HepG2 (cell line): ENCODE measurements around the gene BTBD19. TPM values are rescaled to one million over a fixed set of nuclear protein-coding genes. Genes with fewer than 3 reads are reported as not detected.
A peak's percentile ranks its signal among the peaks of the same experiment; 100 is the strongest.

ENCODE experiments used
- CREB1 ChIP-seq, 2 experiments: fragments of 450-650 bp in 1 of 2; IDR thresholded peaks; 2 replicates each; pipeline ENCODE4 v1.6.1; 2016 to 2017; ENCODE audit warnings: control low read depth in 1 of 2, mild to moderate bottlenecking in 1 of 2, missing compliant biosample characterization in 1 of 2, missing genetic modification characterization in 1 of 2
- ELF3 ChIP-seq: IDR thresholded peaks from 2 replicates; pipeline ENCODE4 v1.6.1; 2016; ENCODE audit warnings: missing genetic modification reagents, missing compliant biosample characterization
- FLYWCH1 ChIP-seq: sonication (generic); formaldehyde crosslinking; IDR thresholded peaks from 2 replicates; pipeline ENCODE4 v1.8.1; 2023; ENCODE audit warnings: mild to moderate bottlenecking, missing genetic modification reagents
- HDAC6 ChIP-seq: fragments of 200-600 bp; sonication (generic); IDR thresholded peaks from 2 replicates; pipeline ENCODE4 v1.7.0; 2017; ENCODE audit warnings: mild to moderate bottlenecking, antibody characterized with exemption, low read length, low read depth
- MED1 ChIP-seq: sonication (generic); formaldehyde crosslinking; IDR thresholded peaks from 2 replicates; pipeline ENCODE4 v1.4.0; 2020; ENCODE audit warnings: missing genetic modification reagents
- NR2F1 ChIP-seq, 2 experiments: fragments of 450-650 bp in 1 of 2; formaldehyde crosslinking in 1 of 2; IDR thresholded peaks; 2 replicates each; pipeline versions ENCODE4 v1.5.0 to v1.6.1; 2016 to 2020; ENCODE audit warnings: mild to moderate bottlenecking in 1 of 2, missing compliant biosample characterization in 1 of 2, missing genetic modification reagents in 1 of 2, moderate library complexity in 1 of 2
- PCBP2 ChIP-seq: fragments of 200-400 bp; formaldehyde crosslinking; optimal IDR thresholded peaks from 2 replicates; pipeline ENCODE3; 2018; ENCODE audit warnings: low read length, low read depth; ENCODE audit not compliant: poor library complexity, severe bottlenecking
- RFX1 ChIP-seq: fragments of 450-650 bp; IDR thresholded peaks from 2 replicates; pipeline ENCODE4 v1.6.1; 2017
- SMAD3 ChIP-seq: sonication (generic); formaldehyde crosslinking; IDR thresholded peaks from 2 replicates; pipeline ENCODE4 v1.4.0; 2020; ENCODE audit warnings: missing genetic modification reagents
- ZBTB7A ChIP-seq: sonication (generic); formaldehyde crosslinking; IDR thresholded peaks from 2 replicates; pipeline ENCODE4 v1.8.0; 2022; ENCODE audit warnings: mild to moderate bottlenecking, missing genetic modification reagents
- ZKSCAN8 ChIP-seq: IDR thresholded peaks from 2 replicates; pipeline ENCODE4 v1.6.1; 2016; ENCODE audit warnings: borderline replicate concordance, missing genetic modification reagents, missing compliant biosample characterization
- ZNF44 ChIP-seq: sonication (generic); formaldehyde crosslinking; IDR thresholded peaks from 2 replicates; pipeline ENCODE4 v1.5.1; 2020; ENCODE audit warnings: mild to moderate bottlenecking, missing genetic modification reagents
- polyA plus RNA-seq, 8 experiments: library from polyadenylated mRNA; depleted of rRNA in 3 of 8; stranded (reverse) in 7 of 8; unstranded in 1 of 8; fragments of >200 nt; fragmentation: Illumina TruSeq in 4 of 8; extraction: Trizol in 4 of 8; gene quantifications; 2 replicates each; pipeline versions ENCODE4 v1.2.1 to v1.2.3, GENCODE V29; 2011 to 2016; ENCODE audit warnings: low read depth in 4 of 8, missing spikeins in 1 of 8, mixed read lengths in 1 of 8; ENCODE audit not compliant: insufficient read depth in 1 of 8
- total RNA-seq, 5 experiments: library from RNA; depleted of rRNA; stranded (reverse); fragments of >200 nt; fragmentation: Illumina TruSeq; extraction: Trizol; gene quantifications; 2 replicates each; pipeline ENCODE4 v1.2.3, GENCODE V29; 2016; ENCODE audit warnings: low read depth in 1 of 5
- TF ChIP-seq, protein P1 (sequence below): sonication (generic); formaldehyde crosslinking; IDR thresholded peaks from 2 replicates; pipeline ENCODE4 v1.4.0; 2020; ENCODE audit warnings: missing genetic modification reagents, low read depth, mild to moderate bottlenecking, borderline replicate concordance
- TF ChIP-seq, protein P2 (sequence below): IDR thresholded peaks from 2 replicates; pipeline ENCODE4 v1.6.1; 2016; ENCODE audit warnings: missing biosample characterization, missing genetic modification reagents, low read depth
- TF ChIP-seq, protein P3 (sequence below): sonication (generic); formaldehyde crosslinking; IDR thresholded peaks from 2 replicates; pipeline ENCODE4 v1.4.0; 2020; ENCODE audit warnings: missing genetic modification reagents, borderline replicate concordance
- TF ChIP-seq, protein P4 (sequence below): sonication (generic); formaldehyde crosslinking; IDR thresholded peaks from 2 replicates; pipeline ENCODE4 v1.4.0; 2020; ENCODE audit warnings: mild to moderate bottlenecking, missing genetic modification reagents
- TF ChIP-seq, protein P5 (sequence below): sonication (generic); formaldehyde crosslinking; IDR thresholded peaks from 2 replicates; pipeline ENCODE4 v1.8.0; 2023; ENCODE audit warnings: mild to moderate bottlenecking, missing genetic modification reagents

The BTBD19 gene
- total and polyA plus RNA-seq, 2 of the 13 experiments (the other 11 are each of a cell fraction or from before 2014, with no cell fraction given), result 2.7 to 6.7 TPM

DNA sequence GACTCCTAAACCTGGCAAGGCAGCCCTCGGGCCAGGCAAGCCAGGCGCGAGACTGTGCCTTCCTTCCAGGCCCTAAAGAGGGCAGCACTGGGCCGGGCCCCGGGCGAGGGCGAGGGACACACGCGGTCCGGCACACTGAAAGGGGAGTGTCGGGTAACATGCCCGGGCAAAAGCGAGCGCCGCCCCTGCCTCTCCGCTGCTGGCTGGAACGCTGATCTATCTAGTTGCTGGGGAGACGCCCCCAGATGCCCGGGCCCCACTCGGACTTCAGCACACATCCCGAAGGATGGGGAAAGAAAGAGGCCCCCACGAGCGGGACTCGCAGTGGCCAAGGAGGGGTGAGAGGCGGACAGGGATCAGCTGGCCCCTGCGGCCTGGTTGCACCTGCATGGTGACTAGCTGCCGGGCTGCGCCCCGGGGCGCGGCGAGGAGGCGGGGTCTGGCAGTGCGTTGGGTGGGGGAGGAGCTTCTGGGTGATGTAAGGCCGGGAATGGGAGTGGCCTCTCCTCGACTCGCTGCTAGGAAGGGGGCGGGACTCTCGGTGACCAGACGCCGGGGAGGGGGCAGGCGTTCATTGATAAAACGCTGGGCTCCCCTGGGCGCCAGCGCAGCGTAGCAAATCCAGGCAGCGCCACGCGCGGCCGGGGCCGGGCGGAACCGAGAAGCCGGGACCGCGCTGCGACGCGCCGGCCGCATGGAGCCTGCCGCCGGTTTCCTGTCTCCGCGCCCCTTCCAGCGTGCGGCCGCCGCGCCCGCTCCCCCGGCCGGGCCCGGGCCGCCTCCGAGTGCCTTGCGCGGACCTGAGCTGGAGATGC is 8.3 kb upstream of the BTBD19 start, which contains the start of gene PLK3 (continued):
- TF ChIP-seq PCBP2 (no peak), ELF3 (CRISPR knock-in tag) (peak; percentile 46), CREB1 (IDR thresholded peaks at IDR 0.05) (no peak; the same call in none of the 2 replicates), CREB1 (CRISPR knock-in tag; IDR thresholded peaks at IDR 0.05) (no peak), HDAC6 (no peak), ZBTB7A (0 out of 2 replicates have a peak, but pooled peaks have one; percentile 29), NR2F1 (CRISPR knock-in tag; IDR thresholded peaks at IDR 0.05) (no peak), RFX1 (no peak), ZNF44 (no peak), ZKSCAN8 (CRISPR knock-in tag) (peak; percentile 59; the same call in 1 of the 2 replicates), MED1 (CRISPR knock-in tag) (peak; percentile 63), FLYWCH1 (CRISPR knock-in tag) (peak; percentile 14; the same call in 1 of the 2 replicates), SMAD3 (CRISPR knock-in tag) (0 out of 2 replicates have a peak, but pooled peaks have one; percentile 32)
- TF ChIP-seq, protein P1, sequence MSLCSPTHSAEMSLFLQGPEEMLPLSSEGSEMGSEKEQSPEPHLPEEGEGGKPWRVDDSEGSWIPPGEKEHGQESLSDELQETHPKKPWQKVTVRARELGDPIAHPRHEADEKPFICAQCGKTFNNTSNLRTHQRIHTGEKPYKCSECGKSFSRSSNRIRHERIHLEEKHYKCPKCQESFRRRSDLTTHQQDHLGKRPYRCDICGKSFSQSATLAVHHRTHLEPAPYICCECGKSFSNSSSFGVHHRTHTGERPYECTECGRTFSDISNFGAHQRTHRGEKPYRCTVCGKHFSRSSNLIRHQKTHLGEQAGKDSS (CRISPR knock-in tag), result peak; percentile 81
- TF ChIP-seq, protein P2, sequence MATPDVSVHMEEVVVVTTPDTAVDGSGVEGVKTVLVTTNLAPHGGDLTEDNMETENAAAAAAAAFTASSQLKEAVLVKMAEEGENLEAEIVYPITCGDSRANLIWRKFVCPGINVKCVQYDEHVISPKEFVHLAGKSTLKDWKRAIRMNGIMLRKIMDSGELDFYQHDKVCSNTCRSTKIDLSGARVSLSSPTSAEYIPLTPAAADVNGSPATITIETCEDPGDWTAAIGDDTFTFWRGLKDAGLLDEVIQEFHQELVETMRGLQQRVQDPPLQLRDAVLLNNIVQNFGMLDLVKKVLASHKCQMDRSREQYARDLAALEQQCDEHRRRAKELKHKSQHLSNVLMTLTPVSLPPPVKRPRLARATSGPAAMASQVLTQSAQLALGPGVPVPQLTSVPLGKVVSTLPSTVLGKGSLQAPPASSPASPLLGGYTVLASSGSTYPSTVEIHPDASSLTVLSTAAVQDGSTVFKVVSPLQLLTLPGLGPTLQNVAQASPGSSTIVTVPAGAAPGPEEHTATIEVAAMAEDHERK, result no peak; the same call in 1 of the 2 replicates
- TF ChIP-seq, protein P3, sequence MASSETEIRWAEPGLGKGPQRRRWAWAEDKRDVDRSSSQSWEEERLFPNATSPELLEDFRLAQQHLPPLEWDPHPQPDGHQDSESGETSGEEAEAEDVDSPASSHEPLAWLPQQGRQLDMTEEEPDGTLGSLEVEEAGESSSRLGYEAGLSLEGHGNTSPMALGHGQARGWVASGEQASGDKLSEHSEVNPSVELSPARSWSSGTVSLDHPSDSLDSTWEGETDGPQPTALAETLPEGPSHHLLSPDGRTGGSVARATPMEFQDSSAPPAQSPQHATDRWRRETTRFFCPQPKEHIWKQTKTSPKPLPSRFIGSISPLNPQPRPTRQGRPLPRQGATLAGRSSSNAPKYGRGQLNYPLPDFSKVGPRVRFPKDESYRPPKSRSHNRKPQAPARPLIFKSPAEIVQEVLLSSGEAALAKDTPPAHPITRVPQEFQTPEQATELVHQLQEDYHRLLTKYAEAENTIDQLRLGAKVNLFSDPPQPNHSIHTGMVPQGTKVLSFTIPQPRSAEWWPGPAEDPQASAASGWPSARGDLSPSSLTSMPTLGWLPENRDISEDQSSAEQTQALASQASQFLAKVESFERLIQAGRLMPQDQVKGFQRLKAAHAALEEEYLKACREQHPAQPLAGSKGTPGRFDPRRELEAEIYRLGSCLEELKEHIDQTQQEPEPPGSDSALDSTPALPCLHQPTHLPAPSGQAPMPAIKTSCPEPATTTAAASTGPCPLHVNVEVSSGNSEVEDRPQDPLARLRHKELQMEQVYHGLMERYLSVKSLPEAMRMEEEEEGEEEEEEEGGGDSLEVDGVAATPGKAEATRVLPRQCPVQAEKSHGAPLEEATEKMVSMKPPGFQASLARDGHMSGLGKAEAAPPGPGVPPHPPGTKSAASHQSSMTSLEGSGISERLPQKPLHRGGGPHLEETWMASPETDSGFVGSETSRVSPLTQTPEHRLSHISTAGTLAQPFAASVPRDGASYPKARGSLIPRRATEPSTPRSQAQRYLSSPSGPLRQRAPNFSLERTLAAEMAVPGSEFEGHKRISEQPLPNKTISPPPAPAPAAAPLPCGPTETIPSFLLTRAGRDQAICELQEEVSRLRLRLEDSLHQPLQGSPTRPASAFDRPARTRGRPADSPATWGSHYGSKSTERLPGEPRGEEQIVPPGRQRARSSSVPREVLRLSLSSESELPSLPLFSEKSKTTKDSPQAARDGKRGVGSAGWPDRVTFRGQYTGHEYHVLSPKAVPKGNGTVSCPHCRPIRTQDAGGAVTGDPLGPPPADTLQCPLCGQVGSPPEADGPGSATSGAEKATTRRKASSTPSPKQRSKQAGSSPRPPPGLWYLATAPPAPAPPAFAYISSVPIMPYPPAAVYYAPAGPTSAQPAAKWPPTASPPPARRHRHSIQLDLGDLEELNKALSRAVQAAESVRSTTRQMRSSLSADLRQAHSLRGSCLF (CRISPR knock-in tag), result no peak
- TF ChIP-seq, protein P4, sequence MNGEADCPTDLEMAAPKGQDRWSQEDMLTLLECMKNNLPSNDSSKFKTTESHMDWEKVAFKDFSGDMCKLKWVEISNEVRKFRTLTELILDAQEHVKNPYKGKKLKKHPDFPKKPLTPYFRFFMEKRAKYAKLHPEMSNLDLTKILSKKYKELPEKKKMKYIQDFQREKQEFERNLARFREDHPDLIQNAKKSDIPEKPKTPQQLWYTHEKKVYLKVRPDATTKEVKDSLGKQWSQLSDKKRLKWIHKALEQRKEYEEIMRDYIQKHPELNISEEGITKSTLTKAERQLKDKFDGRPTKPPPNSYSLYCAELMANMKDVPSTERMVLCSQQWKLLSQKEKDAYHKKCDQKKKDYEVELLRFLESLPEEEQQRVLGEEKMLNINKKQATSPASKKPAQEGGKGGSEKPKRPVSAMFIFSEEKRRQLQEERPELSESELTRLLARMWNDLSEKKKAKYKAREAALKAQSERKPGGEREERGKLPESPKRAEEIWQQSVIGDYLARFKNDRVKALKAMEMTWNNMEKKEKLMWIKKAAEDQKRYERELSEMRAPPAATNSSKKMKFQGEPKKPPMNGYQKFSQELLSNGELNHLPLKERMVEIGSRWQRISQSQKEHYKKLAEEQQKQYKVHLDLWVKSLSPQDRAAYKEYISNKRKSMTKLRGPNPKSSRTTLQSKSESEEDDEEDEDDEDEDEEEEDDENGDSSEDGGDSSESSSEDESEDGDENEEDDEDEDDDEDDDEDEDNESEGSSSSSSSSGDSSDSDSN, result peak; percentile 87
- TF ChIP-seq, protein P5, sequence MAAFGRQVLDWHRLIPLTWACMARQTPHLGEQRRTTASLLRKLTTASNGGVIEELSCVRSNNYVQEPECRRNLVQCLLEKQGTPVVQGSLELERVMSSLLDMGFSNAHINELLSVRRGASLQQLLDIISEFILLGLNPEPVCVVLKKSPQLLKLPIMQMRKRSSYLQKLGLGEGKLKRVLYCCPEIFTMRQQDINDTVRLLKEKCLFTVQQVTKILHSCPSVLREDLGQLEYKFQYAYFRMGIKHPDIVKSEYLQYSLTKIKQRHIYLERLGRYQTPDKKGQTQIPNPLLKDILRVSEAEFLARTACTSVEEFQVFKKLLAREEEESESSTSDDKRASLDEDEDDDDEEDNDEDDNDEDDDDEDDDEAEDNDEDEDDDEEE (CRISPR knock-in tag), result no peak; the same call in 1 of the 2 replicates
